Fibroblast of lung (primary cell): Measurements from ENCODE around the gene AQP11. TPM values are rescaled to one million over a fixed set of nuclear protein-coding genes. Genes with fewer than 3 reads are reported as not detected.

ENCODE experiments used
- DNase-seq, 2 donors: peaks; one replicate each; pipeline versions ENCODE4 v3.0.0 to v3.0.0-alpha.2; 2010; ENCODE audit warnings: low read depth in 2 of 2
- H2AFZ ChIP-seq: 2 replicates; pipeline ENCODE4 v1.5.1; 2012; ENCODE audit warnings: low read length, control low read depth, inconsistent platforms
- H3K27ac ChIP-seq: 2 replicates; pipeline ENCODE4 v1.5.1; 2011; ENCODE audit warnings: low read length, control low read depth; ENCODE audit not compliant: insufficient read depth
- H3K27me3 ChIP-seq: 2 replicates; pipeline ENCODE4 v1.5.1; 2011; ENCODE audit warnings: mild to moderate bottlenecking, low read length; ENCODE audit not compliant: control insufficient read depth, insufficient read depth
- H3K36me3 ChIP-seq: 2 replicates; pipeline ENCODE4 v1.5.1; 2011; ENCODE audit warnings: low read length; ENCODE audit not compliant: control insufficient read depth, insufficient read depth
- H3K4me1 ChIP-seq: 2 replicates; pipeline ENCODE4 v1.5.1; 2011; ENCODE audit warnings: low read length; ENCODE audit not compliant: control insufficient read depth, insufficient read depth; ENCODE audit errors: extremely low read depth
- H3K4me2 ChIP-seq: 2 replicates; pipeline ENCODE4 v1.5.1; 2011; ENCODE audit warnings: low read length, control low read depth; ENCODE audit not compliant: insufficient read depth; ENCODE audit errors: extremely low read depth
- H3K4me3 ChIP-seq, 4 experiments: fragments of 200-600 bp in 1 of 4; sonication (generic) in 1 of 4; replicated peaks in 1 of 4; 2 replicates each; pipeline ENCODE4 v1.5.1; 2011 to 2016; ENCODE audit warnings: low read length in 4 of 4, low read depth in 3 of 4, mild to moderate bottlenecking in 3 of 4, control low read depth in 2 of 4, inconsistent platforms in 1 of 4, mixed read lengths in 1 of 4; ENCODE audit not compliant: insufficient read depth in 1 of 4; ENCODE audit errors: control extremely low read depth in 1 of 4
- H3K79me2 ChIP-seq: 2 replicates; pipeline ENCODE4 v1.5.1; 2012; ENCODE audit warnings: mild to moderate bottlenecking, low read length, inconsistent platforms; ENCODE audit not compliant: control insufficient read depth, insufficient read depth
- H3K9ac ChIP-seq: 2 replicates; pipeline ENCODE4 v1.5.1; 2011; ENCODE audit warnings: mild to moderate bottlenecking, low read length, control low read depth; ENCODE audit not compliant: insufficient read depth
- H3K9me3 ChIP-seq: 2 replicates; pipeline ENCODE4 v1.5.1; 2012; ENCODE audit warnings: low read depth, low read length; ENCODE audit not compliant: control insufficient read depth, insufficient read depth
- H4K20me1 ChIP-seq: 2 replicates; pipeline ENCODE4 v1.5.1; 2011; ENCODE audit warnings: low read length; ENCODE audit not compliant: control insufficient read depth, insufficient read depth; ENCODE audit errors: extremely low read depth
- EZH2 ChIP-seq: IDR thresholded peaks from 2 replicates; pipeline ENCODE4 v1.5.1; 2012; ENCODE audit warnings: low read length, control low read depth, mild to moderate bottlenecking; ENCODE audit errors: missing control alignments
- polyA plus RNA-seq, 2 donors: library from polyadenylated mRNA; depleted of rRNA in 1 of 2; stranded (reverse) in 1 of 2; unstranded in 1 of 2; fragments of >200 nt; gene quantifications; 2 replicates each; pipeline ENCODE4 v1.2.1, GENCODE V29; 2011 to 2012; ENCODE audit warnings: missing spikeins in 1 of 2
- total RNA-seq: library from RNA; depleted of rRNA; stranded (reverse); fragments of >200 nt; gene quantifications from 2 replicates; pipeline ENCODE4 v1.2.1, GENCODE V29; 2014
- TF ChIP-seq, protein P1 (sequence below), 2 donors: IDR thresholded peaks in 1 of 2; conservative IDR thresholded peaks in 1 of 2; 1 replicate in 1 of 2; 2 replicates in 1 of 2; pipeline ENCODE4 v1.5.1; 2011 to 2012; ENCODE audit warnings: low read length in 2 of 2, control low read depth in 1 of 2, inconsistent platforms in 1 of 2, low read depth in 1 of 2, mild to moderate bottlenecking in 1 of 2

The AQP11 gene
- total and polyA plus RNA-seq, 2 donors (not counting 1 experiment from before 2014, with no cell fraction given) = 1.3 to 11.2 TPM

DNA sequence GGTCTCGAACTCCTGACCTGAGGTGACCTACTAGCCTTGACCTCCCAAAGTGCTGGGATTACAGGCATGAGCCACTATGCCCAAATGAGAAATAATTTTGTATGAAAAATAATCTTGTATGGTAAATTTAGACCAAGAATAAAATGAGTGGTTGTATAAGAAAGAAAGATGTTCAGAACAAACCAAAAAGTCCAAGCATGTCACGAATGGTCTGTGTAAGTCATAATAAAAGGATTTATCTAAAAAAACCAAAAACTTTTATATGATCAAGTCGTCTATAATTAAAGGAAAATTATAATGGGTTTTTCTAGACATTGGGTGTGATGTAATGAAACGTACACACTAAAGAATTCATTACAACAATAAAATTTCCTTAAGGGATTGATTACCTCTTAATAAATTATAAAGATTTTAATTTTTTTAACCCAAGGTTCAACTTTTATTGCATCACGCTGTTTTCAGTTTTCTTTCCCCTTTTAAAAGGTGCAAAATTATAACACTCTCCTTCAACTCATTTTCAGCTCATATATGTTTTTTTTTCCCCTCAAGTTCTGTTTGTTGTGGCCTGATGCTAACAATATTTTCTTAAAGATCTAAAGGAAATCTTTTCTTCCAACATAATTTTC is 8.9 kb upstream of the AQP11 start:
- H3K27ac ChIP-seq = no peak overlapping the region

DNA sequence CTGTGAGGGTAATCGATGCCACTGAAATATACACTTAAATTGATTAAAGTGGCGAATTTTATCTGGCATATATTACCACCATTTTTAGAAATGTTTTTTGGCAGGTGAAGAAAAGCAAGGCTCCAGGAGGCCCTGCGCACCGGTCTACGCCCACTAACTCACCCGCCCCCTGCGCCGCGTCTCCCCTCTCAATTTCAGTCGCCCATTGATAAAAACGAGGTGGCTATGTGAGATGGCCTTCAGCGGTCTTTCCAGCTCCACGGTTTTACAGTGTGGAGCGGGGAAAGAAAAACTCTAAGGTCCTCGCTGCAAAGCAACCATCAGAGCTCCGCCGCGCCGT is 602 bp upstream of the AQP11 start:
- H3K4me1 ChIP-seq = peaks cover 4% of the 10 kb centered on the region
- H3K4me2 ChIP-seq = peak overlapping the region; percentile 36
- peak overlapping the region; percentile 20 for H2AFZ ChIP-seq
- no peaks in the 10 kb centered on the region for H3K36me3 ChIP-seq
- peak overlapping the region; percentile 40 to 81 (median 78) for H3K4me3 ChIP-seq
- no peaks in the 10 kb centered on the region for H3K9me3 ChIP-seq
- no peaks in the 10 kb centered on the region for H3K27me3 ChIP-seq
- TF ChIP-seq, protein P1, sequence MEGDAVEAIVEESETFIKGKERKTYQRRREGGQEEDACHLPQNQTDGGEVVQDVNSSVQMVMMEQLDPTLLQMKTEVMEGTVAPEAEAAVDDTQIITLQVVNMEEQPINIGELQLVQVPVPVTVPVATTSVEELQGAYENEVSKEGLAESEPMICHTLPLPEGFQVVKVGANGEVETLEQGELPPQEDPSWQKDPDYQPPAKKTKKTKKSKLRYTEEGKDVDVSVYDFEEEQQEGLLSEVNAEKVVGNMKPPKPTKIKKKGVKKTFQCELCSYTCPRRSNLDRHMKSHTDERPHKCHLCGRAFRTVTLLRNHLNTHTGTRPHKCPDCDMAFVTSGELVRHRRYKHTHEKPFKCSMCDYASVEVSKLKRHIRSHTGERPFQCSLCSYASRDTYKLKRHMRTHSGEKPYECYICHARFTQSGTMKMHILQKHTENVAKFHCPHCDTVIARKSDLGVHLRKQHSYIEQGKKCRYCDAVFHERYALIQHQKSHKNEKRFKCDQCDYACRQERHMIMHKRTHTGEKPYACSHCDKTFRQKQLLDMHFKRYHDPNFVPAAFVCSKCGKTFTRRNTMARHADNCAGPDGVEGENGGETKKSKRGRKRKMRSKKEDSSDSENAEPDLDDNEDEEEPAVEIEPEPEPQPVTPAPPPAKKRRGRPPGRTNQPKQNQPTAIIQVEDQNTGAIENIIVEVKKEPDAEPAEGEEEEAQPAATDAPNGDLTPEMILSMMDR (conservative IDR thresholded peaks at IDR 0.05 in 1 of 2, IDR thresholded peaks at IDR 0.05 in 1 of 2; ENCODE audit: low read depth in 1 of 2, low read length in 2 of 2) = no peak
- TF ChIP-seq EZH2 = no peak
- H3K79me2 ChIP-seq = no peaks in the 10 kb centered on the region
- no peak for DNase-seq
- no peaks in the 10 kb centered on the region for H4K20me1 ChIP-seq
- peak overlapping the region; percentile 60 for H3K9ac ChIP-seq
- H3K27ac ChIP-seq = peak overlapping the region; percentile 31

More for the DNA sequence above, 8.9 kb upstream of the AQP11 start:
- DNase-seq = peak in 1 of 2 donors; percentile 16
- no peaks in the 10 kb centered on the region for H3K79me2 ChIP-seq
- H3K9ac ChIP-seq = no peak overlapping the region
- no peaks in the 10 kb centered on the region for H3K9me3 ChIP-seq
- H3K4me2 ChIP-seq = no peak overlapping the region
- H3K27me3 ChIP-seq = no peaks in the 10 kb centered on the region
- no peaks in the 10 kb centered on the region for H4K20me1 ChIP-seq
- no peak for TF ChIP-seq EZH2
- TF ChIP-seq, protein P1 (conservative IDR thresholded peaks at IDR 0.05 in 1 of 2, IDR thresholded peaks at IDR 0.05 in 1 of 2; ENCODE audit: low read depth in 1 of 2, low read length in 2 of 2) = no peak
- H2AFZ ChIP-seq = no peak overlapping the region
- no peaks in the 10 kb centered on the region for H3K4me1 ChIP-seq
- H3K36me3 ChIP-seq = no peaks in the 10 kb centered on the region
- no peak overlapping the region for H3K4me3 ChIP-seq

DNA sequence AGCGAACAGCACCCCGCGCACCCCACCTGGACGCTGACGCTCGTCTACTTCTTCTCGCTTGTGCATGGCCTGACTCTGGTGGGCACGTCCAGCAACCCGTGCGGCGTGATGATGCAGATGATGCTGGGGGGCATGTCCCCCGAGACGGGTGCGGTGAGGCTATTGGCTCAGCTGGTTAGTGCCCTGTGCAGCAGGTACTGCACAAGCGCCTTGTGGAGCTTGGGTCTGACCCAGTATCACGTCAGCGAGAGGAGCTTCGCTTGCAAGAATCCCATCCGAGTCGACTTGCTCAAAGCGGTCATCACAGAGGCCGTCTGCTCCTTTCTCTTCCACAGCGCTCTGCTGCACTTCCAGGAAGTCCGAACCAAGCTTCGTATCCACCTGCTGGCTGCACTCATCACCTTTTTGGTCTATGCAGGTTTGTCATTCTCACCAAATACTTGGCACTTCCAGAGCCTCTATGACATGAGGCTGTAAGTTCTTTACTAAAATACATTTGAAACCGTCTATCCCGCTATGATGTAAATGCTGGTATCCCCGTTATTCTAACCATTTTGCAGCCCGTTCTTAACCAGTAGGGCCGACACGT is 535 bp downstream of the AQP11 start:
- Histone ChIP-seq H3K9me3 (no peaks in the 10 kb centered on the region), H2AFZ (peak overlapping the region; percentile 87), H3K9ac (peak overlapping the region; percentile 60), H4K20me1 (no peaks in the 10 kb centered on the region), H3K79me2 (no peaks in the 10 kb centered on the region), H3K4me2 (peak overlapping the region; percentile 100), H3K4me1 (peaks cover 4% of the 10 kb centered on the region), H3K36me3 (no peaks in the 10 kb centered on the region), H3K27me3 (no peaks in the 10 kb centered on the region), H3K27ac (peak overlapping the region; percentile 31), H3K4me3 (peak overlapping the region; percentile 40 to 80 (median 64))
- TF ChIP-seq, protein P1 (conservative IDR thresholded peaks at IDR 0.05 in 1 of 2, IDR thresholded peaks at IDR 0.05 in 1 of 2; ENCODE audit: low read depth in 1 of 2, low read length in 2 of 2) = no peak
- no peak for TF ChIP-seq EZH2
- DNase-seq = peak; percentile 46 to 53
